ENCODE results near the gene KRTAP1-3.
"Not testable (repeated sequence)": the region's sequence is repeated elsewhere in the genome, so short reads cannot be mapped to it uniquely, and the experiment has no call there.

KRTAP1-3 gene

DNA sequence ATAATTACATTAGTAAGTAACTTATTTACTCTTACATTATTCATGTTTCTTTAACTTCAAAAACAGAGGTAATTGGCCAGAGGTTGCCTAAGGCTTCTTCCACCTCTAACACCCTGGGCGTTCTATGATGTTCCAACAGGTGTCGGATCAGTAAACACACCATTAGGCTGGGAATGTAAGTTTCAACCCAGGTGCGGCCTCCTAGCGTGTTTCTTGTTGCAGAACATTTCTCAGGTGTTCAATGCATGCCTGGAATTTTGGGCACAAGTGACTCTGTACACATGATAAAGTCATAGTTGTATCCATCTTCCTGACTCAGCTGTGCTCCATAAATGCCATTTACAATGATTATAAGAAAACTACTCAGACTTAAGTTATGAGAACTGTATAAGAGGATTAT lies 19.4 kb upstream of the KRTAP1-3 start:
- no peak for DNase-seq (ENCODE audit: low read depth)

DNA sequence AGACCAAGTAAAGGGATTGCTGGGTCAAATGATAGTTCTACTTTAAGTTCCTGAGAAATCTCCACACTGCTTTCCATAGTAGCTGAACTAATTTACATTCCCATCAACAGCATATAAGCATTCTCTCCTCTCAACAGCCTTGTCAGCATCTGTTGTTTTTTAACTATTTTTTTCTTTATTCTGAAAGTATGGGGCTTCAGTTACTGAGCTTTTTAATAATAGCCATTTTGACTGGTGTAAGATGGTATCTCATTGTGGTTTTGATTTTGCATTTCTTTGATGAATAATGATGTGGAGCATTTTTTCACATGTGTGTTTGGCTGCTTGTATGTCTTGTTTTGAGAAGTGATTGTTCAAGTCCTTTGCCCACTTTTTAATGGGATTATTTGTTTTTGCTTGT lies 17.9 kb upstream of the KRTAP1-3 start:
- DNase-seq (ENCODE audit: low read depth) = no peak

DNA sequence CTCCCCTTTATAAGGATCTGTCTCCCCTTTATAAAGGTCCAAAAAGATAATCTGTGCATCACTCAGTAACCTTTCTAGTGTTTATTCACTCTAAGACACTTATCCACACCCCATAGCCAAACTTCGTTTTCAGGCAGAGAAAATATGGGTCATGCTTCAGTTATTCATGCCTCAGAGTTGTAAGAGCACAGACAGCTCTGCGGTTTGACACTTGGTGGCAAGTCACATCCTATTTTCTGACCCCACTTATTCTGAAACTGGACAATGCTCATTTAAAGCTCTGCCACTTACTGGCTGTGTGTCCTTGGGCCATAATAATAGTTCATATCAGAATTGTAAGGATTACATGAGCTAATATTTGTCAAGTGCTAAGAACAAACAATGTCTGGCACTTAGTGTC lies 14.4 kb upstream of the KRTAP1-3 start:
- DNase-seq (ENCODE audit: low read depth) = no peak

DNA sequence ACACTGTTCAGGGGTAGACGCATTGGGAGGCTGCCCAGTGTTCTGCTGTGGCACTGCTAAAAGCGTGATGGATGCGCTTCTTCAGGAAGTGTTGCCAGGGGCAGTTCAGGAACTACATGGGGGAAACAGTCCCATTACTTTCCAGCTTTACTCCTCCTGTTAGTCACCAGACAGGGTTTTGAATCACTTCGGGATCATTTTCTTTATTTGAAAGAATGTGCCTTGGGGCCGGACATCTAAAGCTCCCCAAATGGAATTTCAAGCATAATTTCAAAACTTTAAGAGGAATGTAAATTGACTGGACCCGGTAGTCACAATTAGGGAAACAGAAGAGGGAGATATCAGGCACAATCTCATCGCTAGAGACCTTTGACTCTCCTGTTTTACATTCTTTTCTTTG lies 13.8 kb upstream of the KRTAP1-3 start:
- no peak for DNase-seq (ENCODE audit: low read depth)

DNA sequence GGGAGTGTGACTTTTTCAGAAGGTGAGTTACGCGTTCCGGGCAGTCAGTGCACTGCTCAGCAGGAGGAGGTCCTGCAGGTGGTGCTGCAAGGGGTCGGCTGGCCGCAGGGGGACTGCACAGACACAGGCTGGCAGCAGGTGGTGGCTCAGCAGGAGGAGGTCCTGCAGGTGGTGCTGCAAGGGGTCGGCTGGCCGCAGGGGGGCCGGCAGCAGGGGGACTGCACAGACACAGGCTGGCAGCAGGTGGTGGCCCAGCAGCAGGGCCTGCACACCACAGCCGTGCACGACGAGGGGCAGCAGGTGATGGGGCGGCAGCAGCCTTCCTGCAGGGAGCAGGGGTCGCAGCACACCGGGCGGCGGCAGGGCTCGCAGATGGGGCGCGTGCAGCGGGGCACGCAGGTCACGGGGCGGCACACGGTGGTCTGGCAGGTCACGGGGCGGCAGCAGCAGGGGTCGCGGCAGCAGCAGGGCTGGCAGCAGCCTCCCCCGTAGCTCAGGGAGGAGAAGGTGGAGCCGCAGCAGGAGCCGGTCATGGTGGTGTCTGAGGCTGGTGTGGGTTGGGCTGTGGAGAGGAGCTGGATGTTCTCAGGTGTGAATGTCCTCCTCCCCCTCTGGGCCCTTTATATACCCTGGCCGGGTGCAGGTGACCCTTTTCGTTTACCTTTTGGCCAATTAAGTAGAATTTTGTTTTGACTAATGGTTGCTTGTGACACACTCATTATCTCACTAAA lies 12.2 kb upstream of the KRTAP1-3 start, which contains the start of gene KRTAP2-1:
TSS of gene KRTAP2-1 (minus strand) at position 582 of the 731 bp plus-strand sequence. CDS start at position 533, 49 bp downstream.
- not testable (repeated sequence) for DNase-seq (ENCODE audit: low read depth)

DNA sequence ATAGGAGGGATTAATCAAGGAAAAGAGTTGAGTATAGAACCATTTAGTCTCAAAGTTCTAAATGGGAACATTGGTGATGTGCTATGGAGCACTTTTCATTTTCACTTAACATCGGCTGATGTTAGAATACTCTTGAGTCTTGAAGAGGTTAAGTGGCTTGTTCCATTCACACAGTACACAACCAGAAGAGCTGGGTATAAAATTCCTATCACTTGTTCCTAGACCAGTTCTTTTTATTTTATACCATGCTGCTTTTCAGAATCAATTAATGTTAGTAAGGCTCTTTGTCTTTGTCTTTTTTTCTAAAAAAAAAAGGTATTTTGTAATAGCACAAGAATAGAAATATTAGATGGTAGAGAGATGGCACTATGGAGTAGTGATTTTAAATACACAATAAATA lies 8.3 kb upstream of the KRTAP1-3 start:
- DNase-seq (ENCODE audit: low read depth) = no peak

DNA sequence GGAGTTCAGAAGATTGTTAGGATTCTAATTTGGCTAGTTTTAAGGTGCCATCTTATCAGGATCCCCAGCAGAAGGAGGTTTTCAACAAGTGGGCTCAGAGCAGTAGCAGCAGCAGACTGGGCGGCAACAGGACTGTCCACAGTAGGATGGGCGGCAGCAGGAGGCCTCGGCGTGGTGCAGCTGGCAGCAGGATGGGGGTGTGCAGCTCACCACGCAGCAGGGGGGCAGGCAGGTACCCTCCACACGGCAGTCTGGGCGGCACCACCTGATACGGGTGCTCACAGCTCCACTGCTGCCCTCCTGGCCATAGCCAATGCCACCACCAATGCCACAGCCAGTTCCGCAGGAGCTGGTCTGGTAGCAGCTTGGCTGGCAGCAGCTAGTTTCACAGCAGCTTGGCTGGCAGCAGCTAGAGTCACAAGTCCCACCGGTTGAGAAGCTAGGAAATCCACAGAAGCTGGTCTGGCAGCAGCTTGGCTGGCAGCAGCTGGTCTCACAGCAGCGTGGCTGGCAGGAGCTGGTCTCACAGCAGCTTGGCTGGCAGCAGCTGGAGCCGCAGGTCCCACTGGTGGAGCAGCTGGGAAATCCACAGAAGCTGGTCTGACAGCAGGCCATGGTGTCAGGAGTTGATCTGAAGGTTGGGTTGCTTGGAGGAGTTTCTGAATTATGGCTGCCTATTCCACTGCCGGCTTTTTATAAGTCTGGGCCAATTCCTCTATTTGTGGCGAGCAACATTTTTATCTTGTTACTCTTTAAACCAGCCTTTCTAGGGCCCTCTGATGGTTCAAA lies 6.3 kb upstream of the KRTAP1-3 start, which contains the start of gene KRTAP1-1:
TSS of gene KRTAP1-1 (minus strand) at position 668 of the 789 bp plus-strand sequence. CDS start at position 615, 53 bp downstream.
- DNase-seq (ENCODE audit: low read depth) = not testable (repeated sequence)

DNA sequence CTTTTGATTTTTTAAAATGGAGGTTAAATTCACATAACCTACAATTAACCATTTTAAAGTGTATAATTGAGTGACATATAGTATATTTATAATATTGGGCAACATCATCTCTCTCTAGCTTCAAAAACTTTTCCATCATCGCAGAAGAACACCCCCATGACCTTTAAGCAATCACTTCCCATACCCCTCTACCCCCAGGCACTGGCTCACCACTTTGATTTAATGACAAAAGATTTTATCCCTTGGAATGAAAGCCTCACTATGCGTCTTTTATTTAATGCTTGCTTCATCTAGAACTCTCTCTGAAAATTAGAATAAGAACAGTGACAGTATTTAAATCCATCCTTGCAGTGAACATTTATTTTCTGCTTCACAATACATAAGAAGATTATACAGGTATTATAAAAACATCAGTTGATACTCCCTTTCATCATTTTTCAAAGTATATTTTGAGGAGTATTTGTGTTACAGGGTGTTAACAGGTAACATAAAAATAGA lies 3.2 kb upstream of the KRTAP1-3 start:
- no peak for DNase-seq (ENCODE audit: low read depth)

DNA sequence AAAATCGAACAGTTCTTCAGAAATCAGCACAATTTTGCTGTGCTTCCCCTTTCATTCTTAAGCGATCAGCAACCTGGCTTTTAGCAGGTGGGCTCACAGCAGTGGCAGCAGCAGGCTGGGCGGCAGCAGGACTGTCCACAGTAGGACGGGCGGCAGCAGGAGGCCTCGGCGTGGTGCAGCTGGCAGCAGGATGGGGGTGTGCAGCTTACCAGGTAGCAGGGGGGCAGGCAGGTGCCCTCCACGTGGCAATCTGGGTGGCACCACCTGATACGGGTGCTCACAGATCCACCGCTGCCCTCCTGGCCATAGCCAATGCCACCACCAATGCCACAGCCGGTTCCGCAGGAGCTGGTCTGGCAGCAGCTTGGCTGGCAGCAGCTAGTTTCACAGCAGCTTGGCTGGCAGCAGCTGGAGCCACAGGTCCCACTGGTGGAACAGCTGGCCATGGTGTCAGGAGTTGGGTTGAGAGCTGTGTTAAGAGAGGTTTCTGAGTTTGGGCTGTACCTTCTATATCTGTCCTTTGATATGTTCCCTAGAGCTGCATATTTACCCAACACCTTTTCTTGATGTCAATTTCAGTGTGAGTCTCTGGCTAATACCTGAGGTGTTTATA lies 4.9 kb downstream of the KRTAP1-3 start, which contains the start of gene KRTAP1-4:
TSS of gene KRTAP1-4 (minus strand) at position 563 of the 613 bp plus-strand sequence. CDS start at position 446, 117 bp downstream.
- no peak for DNase-seq (ENCODE audit: low read depth)

DNA sequence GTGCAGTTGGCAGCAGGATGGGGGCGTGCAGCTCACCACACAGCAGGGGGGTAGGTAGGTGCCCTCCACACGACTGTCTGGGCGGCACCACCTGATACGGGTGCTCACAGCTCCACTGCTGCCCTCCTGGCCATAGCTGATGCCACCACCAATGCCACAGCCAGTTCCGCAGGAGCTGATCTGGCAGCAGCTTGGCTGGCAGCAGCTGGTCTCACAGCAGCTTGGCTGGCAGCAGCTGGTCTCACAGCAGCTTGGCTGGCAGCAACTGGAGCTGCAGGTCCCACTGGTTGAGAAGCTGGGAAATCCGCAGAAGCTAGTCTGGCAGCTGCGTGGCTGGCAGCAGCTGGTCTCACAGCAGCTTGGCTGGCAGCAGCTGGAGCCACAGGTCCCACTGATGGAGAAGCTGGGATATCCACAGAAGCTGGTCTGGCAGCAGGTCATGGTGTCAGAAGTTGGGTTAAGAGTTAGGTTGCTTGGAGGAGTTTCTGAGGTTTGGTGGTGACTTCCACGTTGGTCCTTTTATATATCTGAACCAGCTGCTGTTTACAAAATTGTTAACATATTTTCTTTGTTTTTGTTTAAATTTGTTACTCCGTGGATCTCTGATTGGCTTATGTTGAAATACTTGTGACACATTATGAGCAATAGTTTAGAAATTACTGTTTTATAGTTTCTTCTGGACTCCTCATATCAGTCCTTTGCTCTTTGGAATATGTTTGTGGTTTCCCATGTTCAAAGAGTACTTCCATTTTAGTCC lies 7.8 kb downstream of the KRTAP1-3 start, which contains the start of gene KRTAP1-5:
TSS of gene KRTAP1-5 (minus strand) at position 494 of the 757 bp plus-strand sequence. CDS start at position 441, 53 bp downstream.
- DNase-seq (ENCODE audit: low read depth) = no peak

DNA sequence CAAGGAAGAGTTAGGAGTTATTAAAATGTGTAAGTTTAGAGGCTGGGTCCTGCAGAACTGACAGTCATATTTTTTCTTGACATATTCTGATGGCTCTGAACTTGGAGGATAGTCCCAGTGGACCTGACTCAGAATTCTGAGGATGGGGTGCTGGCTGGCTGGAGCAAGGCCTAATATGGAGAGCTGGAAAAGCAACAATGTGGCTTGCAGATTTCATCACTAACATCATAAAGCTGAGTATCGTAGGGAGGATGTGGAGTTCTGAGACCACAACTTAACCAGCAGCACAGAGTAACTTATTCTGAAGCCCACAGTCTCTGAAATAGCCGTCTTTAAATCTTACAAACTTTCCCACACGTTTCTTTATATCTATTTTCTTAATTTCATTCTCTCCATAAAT lies 10.0 kb downstream of the KRTAP1-3 start:
- no peak for DNase-seq (ENCODE audit: low read depth)

DNA sequence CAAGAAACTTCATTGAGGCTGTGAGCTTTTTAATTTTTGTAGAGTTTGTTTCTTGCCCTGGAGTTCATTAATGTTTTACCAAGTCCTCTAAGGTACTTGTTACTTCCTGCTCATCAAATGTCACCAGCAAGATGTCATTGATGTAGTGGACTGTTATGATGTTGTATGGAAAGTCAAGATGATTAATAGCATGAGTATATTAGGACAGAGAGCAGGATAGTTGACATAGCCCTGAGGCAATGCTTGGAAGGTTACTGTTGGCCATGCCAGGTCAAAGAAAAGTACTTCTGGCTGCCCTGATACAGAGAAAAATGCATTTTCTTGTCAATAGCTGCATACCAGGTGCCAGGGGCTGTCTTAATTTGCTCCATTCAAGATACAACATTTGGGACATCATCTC lies 14.3 kb downstream of the KRTAP1-3 start:
- DNase-seq (ENCODE audit: low read depth) = no peak

DNA sequence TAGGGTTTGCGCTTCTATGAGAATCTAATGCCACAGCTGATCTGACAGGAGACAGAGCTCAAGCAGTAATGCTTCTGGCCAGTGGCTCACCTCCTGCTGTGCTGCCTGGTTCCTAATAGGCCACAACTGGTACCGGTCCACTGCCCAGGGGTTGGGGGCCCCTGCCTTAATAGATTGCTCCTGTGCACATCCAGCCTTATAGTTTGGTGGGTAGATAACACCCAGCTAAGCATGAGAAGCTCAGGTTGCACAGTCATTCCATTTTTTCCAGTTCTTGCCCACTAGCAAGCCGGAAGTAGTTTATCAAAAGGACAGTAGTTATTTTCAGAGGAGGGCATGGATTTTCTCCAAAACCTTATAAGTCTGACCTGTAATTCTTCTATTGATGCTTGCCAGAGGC lies 15.3 kb downstream of the KRTAP1-3 start:
- no peak for DNase-seq (ENCODE audit: low read depth)

DNA sequence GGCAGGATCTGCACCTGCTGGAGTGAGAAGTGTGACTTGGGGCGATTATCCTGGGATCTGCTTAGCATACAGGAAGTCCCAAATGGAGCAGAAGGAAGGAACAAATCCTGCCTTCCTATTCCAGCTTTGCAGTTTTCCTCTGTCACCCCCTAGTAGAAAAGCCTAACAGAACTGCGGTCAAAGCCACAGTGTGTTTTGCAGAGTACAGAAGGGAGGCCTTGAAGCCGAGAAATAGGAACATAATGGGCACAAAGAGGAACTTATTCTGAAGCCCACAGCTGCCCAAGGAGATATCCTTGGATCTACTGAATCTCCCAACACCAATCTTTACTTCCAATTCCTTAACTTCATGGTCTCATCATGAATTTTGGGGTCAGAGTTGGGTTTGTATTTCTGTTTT lies 16.1 kb downstream of the KRTAP1-3 start:
- no peak for DNase-seq (ENCODE audit: low read depth)

DNA sequence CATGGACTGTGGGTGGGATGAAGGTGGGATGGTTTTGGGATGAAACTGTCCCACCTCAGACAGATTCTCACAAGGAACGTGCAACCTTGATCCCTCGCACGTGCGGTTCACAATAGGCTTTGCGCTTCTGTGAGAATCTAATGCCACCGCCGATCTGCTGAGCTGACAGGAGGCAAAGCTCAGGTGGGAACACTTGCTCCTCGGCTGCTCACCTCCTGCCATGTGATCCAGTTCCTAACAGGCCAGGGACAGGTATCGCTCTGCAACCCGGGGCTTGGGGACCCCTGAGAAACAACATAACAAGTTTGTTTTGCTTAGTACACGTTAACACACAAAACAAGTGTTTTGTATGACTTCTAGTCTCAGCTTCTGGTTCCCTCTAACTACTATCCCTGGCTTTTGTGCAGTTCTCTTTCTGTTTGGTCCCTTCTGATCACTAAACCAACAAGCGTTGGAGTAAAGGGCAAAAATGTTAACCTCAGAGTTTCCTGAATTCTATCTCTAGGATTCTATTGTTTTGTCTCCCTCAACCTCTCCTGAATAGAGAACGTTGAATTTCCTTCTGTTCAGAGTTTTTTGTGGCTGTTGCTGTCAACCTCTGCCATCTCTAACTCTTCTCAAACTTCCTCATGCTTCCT lies 18.0 kb downstream of the KRTAP1-3 start:
- DNase-seq (ENCODE audit: low read depth) = no peak

DNA sequence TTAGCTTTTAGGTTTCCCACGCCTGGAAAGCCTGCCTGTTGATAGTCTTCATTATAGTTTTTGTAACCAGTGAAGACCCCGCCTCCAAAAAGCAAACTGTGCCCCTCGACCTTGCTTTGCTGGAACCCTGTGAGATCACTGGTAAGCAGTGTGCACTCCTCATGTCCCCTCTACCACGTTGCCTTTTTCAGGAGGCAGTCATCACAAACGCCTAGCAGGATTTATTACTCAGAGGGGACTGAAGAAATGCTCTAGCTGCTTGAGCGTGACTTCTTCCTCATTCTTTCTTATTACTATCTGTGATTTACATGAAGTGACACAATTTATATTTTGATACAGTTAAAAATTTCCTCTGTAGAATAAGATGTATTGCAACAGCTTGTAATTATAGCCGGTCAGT lies 19.2 kb downstream of the KRTAP1-3 start:
- DNase-seq (ENCODE audit: low read depth) = no peak

DNA sequence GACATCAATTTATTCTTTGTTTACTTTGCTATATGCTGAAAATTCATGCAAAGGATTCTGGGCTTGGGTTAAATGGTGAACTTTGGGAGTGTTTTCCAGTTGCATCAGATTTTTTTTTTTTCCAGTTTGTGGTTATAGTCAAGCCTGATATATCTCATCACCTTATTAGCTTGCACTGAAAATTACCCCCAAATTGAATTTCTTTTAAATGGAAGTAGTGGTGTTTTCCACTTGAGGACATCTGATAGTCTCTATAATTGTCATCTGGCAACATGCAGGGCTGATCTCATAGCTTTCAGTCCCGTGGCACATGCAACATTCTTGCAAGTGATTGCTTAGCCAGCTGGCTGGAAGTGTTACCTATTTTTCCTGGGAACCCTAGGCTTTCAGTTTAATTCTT lies 21.1 kb downstream of the KRTAP1-3 start:
- DNase-seq (ENCODE audit: low read depth) = no peak

DNA sequence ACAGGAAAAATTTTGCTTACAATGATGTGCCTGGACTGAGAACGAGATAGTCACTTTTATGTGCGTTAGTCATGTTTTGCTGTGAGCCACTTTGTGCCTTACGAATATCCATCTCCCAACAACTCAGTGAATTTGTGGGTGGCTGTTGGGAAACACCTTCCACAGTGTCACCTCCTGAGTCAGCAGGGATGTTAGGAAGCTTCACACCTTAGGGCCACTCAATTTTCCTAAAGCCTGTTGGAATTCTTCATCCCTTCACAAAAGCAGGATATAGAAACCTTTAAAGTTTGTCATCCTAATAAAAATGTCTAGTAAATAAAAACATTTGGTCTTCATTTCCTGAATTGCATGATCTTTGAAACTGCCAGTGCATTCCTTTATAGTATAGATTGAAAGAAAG lies 21.5 kb downstream of the KRTAP1-3 start:
- no peak for DNase-seq (ENCODE audit: low read depth)

DNA sequence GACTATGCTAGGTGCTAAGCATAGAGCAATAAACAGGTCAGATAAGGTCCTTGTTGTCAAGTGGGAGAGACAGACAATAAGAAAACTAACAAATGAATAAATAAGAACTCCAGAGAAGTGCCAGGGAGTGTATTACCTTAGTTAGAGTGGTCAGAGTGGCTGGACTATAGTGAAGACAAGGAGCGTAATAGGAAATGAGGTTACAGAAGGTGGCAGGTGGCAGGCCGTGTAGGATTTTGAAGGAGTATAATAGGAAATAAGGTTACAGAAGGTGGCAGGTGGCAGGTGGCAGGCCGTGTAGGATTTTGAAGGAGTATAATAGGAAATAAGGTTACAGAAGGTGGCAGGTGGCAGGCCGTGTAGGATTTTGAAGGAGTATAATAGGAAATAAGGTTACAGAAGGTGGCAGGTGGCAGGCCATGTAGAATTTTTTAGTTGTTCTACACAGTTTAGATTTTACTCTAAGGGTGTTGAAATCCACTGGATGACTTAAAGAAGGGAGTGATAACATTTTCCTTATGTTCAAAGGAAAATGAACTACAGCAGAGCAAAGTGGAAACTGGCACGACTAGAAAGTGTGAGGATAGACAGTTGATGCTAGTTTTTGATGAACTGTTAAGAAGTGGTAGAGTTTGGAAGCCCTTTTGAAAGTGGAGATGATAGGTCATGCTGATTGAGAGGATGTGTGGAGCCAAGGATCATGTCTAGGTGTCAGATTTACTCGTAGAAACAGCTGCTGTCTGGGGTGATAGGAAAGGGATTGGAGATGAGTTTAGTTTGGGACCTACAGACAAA lies 22.2 kb downstream of the KRTAP1-3 start:
- DNase-seq (ENCODE audit: low read depth) = no peak

DNA sequence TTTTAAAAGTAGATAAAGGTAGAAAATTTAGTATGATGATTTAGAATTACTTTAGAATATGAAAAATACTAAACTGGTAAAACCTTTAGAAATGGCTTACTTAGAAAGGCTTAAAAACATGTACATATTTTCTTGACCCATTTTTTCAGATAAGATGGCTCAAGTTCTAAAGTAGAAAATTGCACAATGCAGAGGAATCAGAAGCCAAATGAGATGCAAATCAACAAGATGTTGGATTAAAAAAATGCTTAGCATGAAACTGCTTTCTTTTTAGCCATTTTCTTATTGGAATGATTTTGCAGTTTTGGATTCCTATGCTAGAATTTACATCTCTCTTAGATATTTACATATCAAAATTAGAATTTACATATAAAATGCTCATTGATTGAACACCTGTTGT lies 24.2 kb downstream of the KRTAP1-3 start:
- DNase-seq (ENCODE audit: low read depth) = no peak
